Lower leg skin (tissue), 3 donors: Measurements from ENCODE around the gene COMP.

Experiments used
- POLR2A ChIP-seq, 2 donors: fragments of 450-650 bp; IDR thresholded peaks; one replicate each; pipeline ENCODE4 v1.6.1; 2016 to 2017; ENCODE audit warnings: antibody characterized with exemption in 2 of 2, mild to moderate bottlenecking in 1 of 2, moderate library complexity in 1 of 2
- TF ChIP-seq, protein P1 (sequence below), 3 donors: fragments of 450-650 bp; IDR thresholded peaks; one replicate each; pipeline ENCODE4 v1.5.1; 2016; ENCODE audit warnings: antibody characterized with exemption in 3 of 3, mild to moderate bottlenecking in 3 of 3, moderate library complexity in 2 of 3

DNA sequence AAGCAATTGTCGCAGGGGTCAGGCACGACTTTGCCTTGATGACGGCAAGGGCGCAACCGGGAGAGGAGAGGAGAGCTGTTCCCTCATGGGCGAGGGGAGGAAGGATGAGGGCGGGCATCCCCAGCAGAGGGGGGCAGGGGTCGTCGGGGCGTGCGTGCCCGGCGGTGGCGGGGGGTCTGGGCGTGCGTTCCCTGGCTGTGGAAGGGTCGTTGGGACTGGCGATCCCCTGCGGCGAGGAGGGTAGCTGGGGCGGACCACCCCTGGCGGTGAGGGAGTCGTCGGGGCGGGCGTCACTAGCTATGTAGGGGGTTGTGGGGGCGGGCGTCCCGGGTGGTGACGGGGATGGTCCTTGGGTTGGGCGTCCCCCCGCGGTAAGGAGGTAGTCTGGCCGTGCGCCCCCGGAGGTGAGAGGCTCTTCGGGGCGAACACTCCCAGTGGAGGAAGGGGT lies 1.7 kb downstream of the COMP start:
- TF ChIP-seq, protein P1, sequence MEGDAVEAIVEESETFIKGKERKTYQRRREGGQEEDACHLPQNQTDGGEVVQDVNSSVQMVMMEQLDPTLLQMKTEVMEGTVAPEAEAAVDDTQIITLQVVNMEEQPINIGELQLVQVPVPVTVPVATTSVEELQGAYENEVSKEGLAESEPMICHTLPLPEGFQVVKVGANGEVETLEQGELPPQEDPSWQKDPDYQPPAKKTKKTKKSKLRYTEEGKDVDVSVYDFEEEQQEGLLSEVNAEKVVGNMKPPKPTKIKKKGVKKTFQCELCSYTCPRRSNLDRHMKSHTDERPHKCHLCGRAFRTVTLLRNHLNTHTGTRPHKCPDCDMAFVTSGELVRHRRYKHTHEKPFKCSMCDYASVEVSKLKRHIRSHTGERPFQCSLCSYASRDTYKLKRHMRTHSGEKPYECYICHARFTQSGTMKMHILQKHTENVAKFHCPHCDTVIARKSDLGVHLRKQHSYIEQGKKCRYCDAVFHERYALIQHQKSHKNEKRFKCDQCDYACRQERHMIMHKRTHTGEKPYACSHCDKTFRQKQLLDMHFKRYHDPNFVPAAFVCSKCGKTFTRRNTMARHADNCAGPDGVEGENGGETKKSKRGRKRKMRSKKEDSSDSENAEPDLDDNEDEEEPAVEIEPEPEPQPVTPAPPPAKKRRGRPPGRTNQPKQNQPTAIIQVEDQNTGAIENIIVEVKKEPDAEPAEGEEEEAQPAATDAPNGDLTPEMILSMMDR (IDR thresholded peaks at IDR 0.05), result no peak
- TF ChIP-seq POLR2A (IDR thresholded peaks at IDR 0.05), result no peak
